ENCODE results near the gene POLR2B.
"Not testable (repeated sequence)": the region's sequence is repeated elsewhere in the genome, so short reads cannot be mapped to it uniquely, and the experiment has no call there.

- not testable (repeated sequence) for TF ChIP-seq CTCF (IDR thresholded peaks at IDR 0.05 in 2 of 3, conservative IDR thresholded peaks at IDR 0.05 in 1 of 3; ENCODE audit: borderline replicate concordance in 1 of 3, insufficient read depth in 1 of 3, low read depth in 2 of 3, low read length in 2 of 3); POLR2A (IDR thresholded peaks at IDR 0.05; ENCODE audit: borderline replicate concordance, extremely low read depth, insufficient read depth, insufficient read length); ATF3 (IDR thresholded peaks at IDR 0.05); CEBPB (IDR thresholded peaks at IDR 0.05; ENCODE audit: low read depth); REST (IDR thresholded peaks at IDR 0.05; ENCODE audit: low read depth); SP1 (IDR thresholded peaks at IDR 0.05; ENCODE audit: low read depth); SIN3A (IDR thresholded peaks at IDR 0.05; ENCODE audit: low read depth); TCF7L2 (IDR thresholded peaks at IDR 0.05; ENCODE audit: borderline replicate concordance, extremely low read depth, insufficient read depth, insufficient read length); CBX3 (IDR thresholded peaks at IDR 0.05; ENCODE audit: low read depth); EZH2 (IDR thresholded peaks at IDR 0.05); ZNF274 (IDR thresholded peaks at IDR 0.05; ENCODE audit: low read depth, low read length); POLR2AphosphoS5 (IDR thresholded peaks at IDR 0.05; ENCODE audit: low read depth, low read length)
Observed at GRCh38 chr4:56939826-56940225, 38.9 kb upstream of the POLR2B start.
